Measurements from ENCODE around the gene NEDD4L. TPM values are rescaled to one million over a fixed set of nuclear protein-coding genes. Genes with fewer than 3 reads are reported as not detected.

NEDD4L gene
- total and polyA plus RNA-seq, 2 experiments from 2014 or later = 36.2 to 72.3 TPM

DNA sequence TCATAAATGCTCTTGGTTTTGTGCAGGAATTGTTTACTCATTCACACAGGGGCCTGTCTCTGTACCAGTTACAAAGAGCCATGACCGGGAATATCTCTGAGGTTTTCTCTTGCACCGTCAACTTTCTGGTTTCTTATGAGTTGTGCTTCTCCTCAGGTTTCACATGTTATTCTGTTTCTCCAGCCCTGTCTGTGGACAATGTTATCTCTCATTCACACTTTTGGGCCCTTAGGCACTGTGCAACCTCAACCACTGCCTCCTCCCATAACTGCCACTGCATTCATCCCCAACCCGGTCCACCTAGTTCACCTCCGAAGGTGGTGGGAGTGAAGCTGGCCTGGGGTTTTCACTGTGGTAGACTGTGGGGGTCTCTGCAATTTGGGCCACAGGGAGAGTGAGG lies 22.5 kb upstream of the NEDD4L start:
- Histone ChIP-seq H3K4me3 (no peak overlapping the region), H3K79me2 (replicated peaks; ENCODE audit: insufficient read depth) (no peaks in the 10 kb centered on the region), H3F3A (replicated peaks; ENCODE audit: low read depth) (no peaks in the 10 kb centered on the region), H4K20me1 (replicated peaks; ENCODE audit: insufficient read depth) (no peaks in the 10 kb centered on the region), H2AFZ (no peak overlapping the region), H3K9me2 (ENCODE audit: insufficient read depth) (no peaks in the 10 kb centered on the region; the same call in 1 of the 2 replicates), H3K27me3 (ENCODE audit: insufficient read depth) (no peaks in the 10 kb centered on the region), H3K36me3 (ENCODE audit: insufficient read depth) (no peaks in the 10 kb centered on the region), H3K27ac (ENCODE audit: low read depth) (no peak overlapping the region), H3K4me1 (ENCODE audit: insufficient read depth) (peaks cover 15% of the 10 kb centered on the region), H3K4me2 (no peak overlapping the region)
- H3K36me3 Mint-ChIP-seq (ENCODE audit: low read depth) = peaks cover 3% of the 10 kb centered on the region; the same call in 1 of the 3 replicates
- peaks cover 2% of the 10 kb centered on the region for H3K27me3 Mint-ChIP-seq (ENCODE audit: insufficient read depth, low read depth, poor library complexity)
- no peak for DNase-seq (ENCODE audit: low spot score)
- TF ChIP-seq, protein P1, sequence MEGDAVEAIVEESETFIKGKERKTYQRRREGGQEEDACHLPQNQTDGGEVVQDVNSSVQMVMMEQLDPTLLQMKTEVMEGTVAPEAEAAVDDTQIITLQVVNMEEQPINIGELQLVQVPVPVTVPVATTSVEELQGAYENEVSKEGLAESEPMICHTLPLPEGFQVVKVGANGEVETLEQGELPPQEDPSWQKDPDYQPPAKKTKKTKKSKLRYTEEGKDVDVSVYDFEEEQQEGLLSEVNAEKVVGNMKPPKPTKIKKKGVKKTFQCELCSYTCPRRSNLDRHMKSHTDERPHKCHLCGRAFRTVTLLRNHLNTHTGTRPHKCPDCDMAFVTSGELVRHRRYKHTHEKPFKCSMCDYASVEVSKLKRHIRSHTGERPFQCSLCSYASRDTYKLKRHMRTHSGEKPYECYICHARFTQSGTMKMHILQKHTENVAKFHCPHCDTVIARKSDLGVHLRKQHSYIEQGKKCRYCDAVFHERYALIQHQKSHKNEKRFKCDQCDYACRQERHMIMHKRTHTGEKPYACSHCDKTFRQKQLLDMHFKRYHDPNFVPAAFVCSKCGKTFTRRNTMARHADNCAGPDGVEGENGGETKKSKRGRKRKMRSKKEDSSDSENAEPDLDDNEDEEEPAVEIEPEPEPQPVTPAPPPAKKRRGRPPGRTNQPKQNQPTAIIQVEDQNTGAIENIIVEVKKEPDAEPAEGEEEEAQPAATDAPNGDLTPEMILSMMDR (conservative IDR thresholded peaks at IDR 0.05; ENCODE audit: low read depth in 2 of 2) = no peak
- no peak for TF ChIP-seq EZH2phosphoT487 (IDR thresholded peaks at IDR 0.05; ENCODE audit: unreplicated experiment)
- TF ChIP-seq, protein P2, sequence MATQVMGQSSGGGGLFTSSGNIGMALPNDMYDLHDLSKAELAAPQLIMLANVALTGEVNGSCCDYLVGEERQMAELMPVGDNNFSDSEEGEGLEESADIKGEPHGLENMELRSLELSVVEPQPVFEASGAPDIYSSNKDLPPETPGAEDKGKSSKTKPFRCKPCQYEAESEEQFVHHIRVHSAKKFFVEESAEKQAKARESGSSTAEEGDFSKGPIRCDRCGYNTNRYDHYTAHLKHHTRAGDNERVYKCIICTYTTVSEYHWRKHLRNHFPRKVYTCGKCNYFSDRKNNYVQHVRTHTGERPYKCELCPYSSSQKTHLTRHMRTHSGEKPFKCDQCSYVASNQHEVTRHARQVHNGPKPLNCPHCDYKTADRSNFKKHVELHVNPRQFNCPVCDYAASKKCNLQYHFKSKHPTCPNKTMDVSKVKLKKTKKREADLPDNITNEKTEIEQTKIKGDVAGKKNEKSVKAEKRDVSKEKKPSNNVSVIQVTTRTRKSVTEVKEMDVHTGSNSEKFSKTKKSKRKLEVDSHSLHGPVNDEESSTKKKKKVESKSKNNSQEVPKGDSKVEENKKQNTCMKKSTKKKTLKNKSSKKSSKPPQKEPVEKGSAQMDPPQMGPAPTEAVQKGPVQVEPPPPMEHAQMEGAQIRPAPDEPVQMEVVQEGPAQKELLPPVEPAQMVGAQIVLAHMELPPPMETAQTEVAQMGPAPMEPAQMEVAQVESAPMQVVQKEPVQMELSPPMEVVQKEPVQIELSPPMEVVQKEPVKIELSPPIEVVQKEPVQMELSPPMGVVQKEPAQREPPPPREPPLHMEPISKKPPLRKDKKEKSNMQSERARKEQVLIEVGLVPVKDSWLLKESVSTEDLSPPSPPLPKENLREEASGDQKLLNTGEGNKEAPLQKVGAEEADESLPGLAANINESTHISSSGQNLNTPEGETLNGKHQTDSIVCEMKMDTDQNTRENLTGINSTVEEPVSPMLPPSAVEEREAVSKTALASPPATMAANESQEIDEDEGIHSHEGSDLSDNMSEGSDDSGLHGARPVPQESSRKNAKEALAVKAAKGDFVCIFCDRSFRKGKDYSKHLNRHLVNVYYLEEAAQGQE (IDR thresholded peaks at IDR 0.05; ENCODE audit: unreplicated experiment) = no peak
- TF ChIP-seq, protein P3, sequence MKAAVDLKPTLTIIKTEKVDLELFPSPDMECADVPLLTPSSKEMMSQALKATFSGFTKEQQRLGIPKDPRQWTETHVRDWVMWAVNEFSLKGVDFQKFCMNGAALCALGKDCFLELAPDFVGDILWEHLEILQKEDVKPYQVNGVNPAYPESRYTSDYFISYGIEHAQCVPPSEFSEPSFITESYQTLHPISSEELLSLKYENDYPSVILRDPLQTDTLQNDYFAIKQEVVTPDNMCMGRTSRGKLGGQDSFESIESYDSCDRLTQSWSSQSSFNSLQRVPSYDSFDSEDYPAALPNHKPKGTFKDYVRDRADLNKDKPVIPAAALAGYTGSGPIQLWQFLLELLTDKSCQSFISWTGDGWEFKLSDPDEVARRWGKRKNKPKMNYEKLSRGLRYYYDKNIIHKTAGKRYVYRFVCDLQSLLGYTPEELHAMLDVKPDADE (IDR thresholded peaks at IDR 0.05) = no peak
- TF ChIP-seq EZH2 (IDR thresholded peaks at IDR 0.05; ENCODE audit: low read depth, unreplicated experiment) = no peak
- TF ChIP-seq NANOG (IDR thresholded peaks at IDR 0.05; ENCODE audit: borderline replicate concordance) = no peak
- H3K27ac Mint-ChIP-seq = no peak overlapping the region
- ATAC-seq = no peak
- peaks cover 8% of the 10 kb centered on the region for H3K9me3 Mint-ChIP-seq
- no peak overlapping the region for H3K4me3 Mint-ChIP-seq
- peaks cover 4% of the 10 kb centered on the region; the same call in 2 of the 3 replicates for H3K4me1 Mint-ChIP-seq

DNA sequence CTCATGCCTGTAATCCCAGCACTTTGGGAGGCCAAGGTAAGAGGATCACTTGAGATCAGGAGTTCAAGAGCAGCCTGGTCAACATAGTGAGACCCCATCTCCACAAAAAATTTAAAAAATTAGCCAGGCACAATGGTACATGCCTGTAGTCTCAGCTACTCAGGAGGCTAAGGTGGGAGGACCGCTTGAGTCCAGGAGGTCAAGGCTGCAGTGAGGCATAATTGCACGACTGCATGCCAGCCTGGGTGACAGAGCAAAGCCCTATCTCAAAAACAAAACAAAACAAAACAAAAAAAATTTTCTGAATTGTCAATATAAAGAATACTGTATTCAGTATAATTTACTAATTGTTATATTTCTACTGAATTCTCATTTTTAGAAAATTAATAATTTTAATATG lies 20.9 kb upstream of the NEDD4L start:
- Histone ChIP-seq H3K4me3 (no peak overlapping the region), H3K4me2 (no peak overlapping the region), H3F3A (replicated peaks; ENCODE audit: low read depth) (no peaks in the 10 kb centered on the region), H4K20me1 (replicated peaks; ENCODE audit: insufficient read depth) (no peaks in the 10 kb centered on the region), H3K36me3 (ENCODE audit: insufficient read depth) (no peaks in the 10 kb centered on the region), H2AFZ (no peak overlapping the region), H3K79me2 (replicated peaks; ENCODE audit: insufficient read depth) (no peaks in the 10 kb centered on the region), H3K27me3 (ENCODE audit: insufficient read depth) (no peaks in the 10 kb centered on the region), H3K4me1 (ENCODE audit: insufficient read depth) (peaks cover 15% of the 10 kb centered on the region), H3K9me2 (ENCODE audit: insufficient read depth) (peaks cover 4% of the 10 kb centered on the region; the same call in 1 of the 2 replicates), H3K27ac (ENCODE audit: low read depth) (no peak overlapping the region)
- H3K4me1 Mint-ChIP-seq = peaks cover 5% of the 10 kb centered on the region; the same call in 2 of the 3 replicates
- no peak for DNase-seq (ENCODE audit: low spot score)
- H3K27ac Mint-ChIP-seq = no peak overlapping the region
- no peaks in the 10 kb centered on the region for H3K9me3 Mint-ChIP-seq
- no peak for ATAC-seq
- no peaks in the 10 kb centered on the region for H3K36me3 Mint-ChIP-seq (ENCODE audit: low read depth)
- H3K4me3 Mint-ChIP-seq = no peak overlapping the region
- H3K27me3 Mint-ChIP-seq (ENCODE audit: insufficient read depth, low read depth, poor library complexity) = peaks cover 2% of the 10 kb centered on the region
- TF ChIP-seq, protein P4, sequence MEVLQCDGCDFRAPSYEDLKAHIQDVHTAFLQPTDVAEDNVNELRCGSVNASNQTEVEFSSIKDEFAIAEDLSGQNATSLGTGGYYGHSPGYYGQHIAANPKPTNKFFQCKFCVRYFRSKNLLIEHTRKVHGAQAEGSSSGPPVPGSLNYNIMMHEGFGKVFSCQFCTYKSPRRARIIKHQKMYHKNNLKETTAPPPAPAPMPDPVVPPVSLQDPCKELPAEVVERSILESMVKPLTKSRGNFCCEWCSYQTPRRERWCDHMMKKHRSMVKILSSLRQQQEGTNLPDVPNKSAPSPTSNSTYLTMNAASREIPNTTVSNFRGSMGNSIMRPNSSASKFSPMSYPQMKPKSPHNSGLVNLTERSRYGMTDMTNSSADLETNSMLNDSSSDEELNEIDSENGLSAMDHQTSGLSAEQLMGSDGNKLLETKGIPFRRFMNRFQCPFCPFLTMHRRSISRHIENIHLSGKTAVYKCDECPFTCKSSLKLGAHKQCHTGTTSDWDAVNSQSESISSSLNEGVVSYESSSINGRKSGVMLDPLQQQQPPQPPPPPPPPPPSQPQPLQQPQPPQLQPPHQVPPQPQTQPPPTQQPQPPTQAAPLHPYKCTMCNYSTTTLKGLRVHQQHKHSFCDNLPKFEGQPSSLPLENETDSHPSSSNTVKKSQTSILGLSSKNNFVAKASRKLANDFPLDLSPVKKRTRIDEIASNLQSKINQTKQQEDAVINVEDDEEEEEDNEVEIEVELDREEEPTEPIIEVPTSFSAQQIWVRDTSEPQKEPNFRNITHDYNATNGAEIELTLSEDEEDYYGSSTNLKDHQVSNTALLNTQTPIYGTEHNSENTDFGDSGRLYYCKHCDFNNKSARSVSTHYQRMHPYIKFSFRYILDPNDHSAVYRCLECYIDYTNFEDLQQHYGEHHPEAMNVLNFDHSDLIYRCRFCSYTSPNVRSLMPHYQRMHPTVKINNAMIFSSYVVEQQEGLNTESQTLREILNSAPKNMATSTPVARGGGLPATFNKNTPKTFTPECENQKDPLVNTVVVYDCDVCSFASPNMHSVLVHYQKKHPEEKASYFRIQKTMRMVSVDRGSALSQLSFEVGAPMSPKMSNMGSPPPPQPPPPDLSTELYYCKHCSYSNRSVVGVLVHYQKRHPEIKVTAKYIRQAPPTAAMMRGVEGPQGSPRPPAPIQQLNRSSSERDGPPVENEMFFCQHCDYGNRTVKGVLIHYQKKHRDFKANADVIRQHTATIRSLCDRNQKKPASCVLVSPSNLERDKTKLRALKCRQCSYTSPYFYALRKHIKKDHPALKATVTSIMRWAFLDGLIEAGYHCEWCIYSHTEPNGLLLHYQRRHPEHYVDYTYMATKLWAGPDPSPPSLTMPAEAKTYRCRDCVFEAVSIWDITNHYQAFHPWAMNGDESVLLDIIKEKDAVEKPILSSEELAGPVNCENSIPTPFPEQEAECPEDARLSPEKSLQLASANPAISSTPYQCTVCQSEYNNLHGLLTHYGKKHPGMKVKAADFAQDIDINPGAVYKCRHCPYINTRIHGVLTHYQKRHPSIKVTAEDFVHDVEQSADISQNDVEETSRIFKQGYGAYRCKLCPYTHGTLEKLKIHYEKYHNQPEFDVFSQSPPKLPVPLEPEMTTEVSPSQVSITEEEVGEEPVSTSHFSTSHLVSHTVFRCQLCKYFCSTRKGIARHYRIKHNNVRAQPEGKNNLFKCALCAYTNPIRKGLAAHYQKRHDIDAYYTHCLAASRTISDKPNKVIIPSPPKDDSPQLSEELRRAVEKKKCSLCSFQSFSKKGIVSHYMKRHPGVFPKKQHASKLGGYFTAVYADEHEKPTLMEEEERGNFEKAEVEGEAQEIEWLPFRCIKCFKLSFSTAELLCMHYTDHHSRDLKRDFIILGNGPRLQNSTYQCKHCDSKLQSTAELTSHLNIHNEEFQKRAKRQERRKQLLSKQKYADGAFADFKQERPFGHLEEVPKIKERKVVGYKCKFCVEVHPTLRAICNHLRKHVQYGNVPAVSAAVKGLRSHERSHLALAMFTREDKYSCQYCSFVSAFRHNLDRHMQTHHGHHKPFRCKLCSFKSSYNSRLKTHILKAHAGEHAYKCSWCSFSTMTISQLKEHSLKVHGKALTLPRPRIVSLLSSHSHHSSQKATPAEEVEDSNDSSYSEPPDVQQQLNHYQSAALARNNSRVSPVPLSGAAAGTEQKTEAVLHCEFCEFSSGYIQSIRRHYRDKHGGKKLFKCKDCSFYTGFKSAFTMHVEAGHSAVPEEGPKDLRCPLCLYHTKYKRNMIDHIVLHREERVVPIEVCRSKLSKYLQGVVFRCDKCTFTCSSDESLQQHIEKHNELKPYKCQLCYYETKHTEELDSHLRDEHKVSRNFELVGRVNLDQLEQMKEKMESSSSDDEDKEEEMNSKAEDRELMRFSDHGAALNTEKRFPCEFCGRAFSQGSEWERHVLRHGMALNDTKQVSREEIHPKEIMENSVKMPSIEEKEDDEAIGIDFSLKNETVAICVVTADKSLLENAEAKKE (CRISPR knock-in tag; IDR thresholded peaks at IDR 0.05) = no peak
- TF ChIP-seq JUNB (IDR thresholded peaks at IDR 0.05; ENCODE audit: unreplicated experiment) = no peak
